HG03103 (cell line): ENCODE data around the gene KCNQ4.

Experiments
- ATAC-seq: cut with Tn5 transposase; IDR thresholded peaks from one replicate; pipeline ENCODE4 v1.9.1; 2021; ENCODE audit warnings: low read depth; ENCODE audit not compliant: unreplicated experiment

Gene KCNQ4

DNA sequence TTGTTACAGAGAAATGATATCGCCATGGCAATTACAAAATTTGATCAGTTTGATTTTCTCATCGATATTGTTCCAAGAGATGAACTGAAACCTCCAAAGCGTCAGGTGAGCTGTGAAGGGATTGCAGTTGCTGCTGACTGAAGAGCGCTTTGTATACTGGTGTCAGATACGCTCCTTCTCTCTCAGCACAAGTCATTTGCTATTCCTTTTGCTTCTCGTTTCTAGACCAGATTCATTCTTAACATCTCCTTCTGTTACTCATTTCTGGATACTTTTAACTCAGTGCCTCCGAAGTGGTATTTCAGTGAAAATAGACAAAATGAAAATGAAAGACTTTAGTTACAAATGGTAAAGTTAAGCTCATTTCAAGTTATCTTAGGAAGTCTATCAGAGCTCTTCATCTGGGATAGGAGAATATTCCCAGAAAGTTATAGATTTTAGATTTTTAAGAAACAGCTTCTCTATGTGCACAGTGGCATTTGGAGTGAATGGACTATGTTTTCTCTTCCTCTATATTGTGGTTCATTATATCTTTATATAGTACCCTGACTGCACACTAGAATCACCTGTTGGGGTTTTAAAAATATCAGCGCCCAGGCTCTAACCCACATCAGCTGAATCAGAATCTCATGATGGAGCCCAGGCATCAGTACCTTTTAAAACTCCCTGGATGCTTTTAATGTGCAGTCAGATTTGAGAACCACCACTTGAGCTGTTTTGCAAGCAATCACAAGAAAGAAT is 30.3 kb upstream of the KCNQ4 start:
- no peak for ATAC-seq

DNA sequence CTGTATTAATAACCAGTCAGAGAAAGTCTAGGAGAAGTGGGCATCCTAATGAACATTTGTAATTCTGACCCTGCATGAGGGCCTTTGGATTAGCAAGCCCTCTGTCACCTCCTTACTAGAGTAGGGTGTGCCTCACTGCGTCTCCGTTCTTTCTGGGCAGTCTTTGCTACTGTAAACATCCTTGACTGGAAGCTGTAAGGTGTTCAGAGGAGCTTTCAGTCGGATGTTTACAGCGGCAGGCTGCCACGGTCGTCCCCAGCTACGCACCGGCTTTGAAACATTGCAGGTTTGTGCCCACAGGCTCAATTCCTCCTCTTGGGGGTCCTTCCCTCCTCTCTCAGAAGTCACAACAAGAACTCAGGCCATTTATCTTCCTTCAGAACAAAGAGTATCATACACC is 29.4 kb upstream of the KCNQ4 start:
- no peak for ATAC-seq

DNA sequence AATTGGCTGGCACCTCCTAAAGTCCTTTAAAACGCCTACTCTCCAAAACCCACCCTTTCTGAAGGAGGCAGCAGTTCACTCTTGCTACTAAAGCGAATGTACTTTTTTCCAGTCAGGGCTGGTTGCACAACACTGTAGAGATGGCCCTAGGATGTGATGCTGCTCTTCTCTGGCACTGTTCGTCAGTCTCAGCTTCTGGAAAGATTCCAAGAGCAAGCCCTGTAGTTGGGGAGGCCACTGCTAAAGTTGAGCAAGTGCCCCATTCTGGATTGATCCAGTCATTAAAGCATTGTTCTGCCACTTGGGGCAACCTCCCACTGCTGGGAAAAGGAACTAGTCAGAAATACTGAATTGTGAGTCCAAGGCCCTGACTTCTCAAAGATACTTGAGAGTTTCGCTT is 28.5 kb upstream of the KCNQ4 start:
- ATAC-seq = no peak

DNA sequence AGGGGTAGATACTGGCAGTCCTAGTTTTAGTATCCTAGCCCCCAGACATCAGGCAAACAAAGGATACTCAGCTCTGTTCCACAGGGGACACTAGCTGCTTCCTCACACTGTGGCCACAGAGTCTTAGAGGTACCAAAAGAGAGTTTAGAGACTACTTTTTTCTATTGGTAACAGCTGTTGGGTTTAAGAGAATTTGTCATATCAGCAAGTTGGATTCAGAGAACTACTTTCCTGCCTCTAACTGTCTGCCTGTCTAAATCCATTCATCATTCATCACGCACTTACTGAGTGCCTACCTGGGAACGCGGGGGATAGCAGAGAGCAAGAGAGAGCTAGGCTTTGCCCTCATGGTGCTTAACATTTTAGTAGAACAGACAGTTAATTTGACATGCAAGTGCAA is 27.1 kb upstream of the KCNQ4 start:
- no peak for ATAC-seq

DNA sequence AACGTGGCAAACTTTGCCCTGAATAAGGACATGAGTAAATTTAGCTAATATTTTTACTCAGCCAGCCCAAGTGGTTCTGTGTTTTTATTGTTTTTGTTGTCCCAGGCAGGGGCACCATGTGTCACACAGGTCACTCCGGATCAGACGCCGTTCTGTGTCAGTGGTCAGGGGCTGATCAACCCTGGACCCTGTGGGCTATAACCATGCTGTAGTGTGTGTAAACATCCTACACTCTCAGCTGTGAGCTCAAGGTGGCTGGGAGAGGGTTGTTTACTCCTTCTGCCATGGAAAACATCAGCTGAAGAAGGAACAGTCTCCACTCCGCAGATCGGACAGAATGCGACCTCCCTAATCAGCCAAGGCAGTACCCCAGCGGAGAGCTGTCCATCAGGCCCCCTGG is 26.5 kb upstream of the KCNQ4 start:
- ATAC-seq = no peak

DNA sequence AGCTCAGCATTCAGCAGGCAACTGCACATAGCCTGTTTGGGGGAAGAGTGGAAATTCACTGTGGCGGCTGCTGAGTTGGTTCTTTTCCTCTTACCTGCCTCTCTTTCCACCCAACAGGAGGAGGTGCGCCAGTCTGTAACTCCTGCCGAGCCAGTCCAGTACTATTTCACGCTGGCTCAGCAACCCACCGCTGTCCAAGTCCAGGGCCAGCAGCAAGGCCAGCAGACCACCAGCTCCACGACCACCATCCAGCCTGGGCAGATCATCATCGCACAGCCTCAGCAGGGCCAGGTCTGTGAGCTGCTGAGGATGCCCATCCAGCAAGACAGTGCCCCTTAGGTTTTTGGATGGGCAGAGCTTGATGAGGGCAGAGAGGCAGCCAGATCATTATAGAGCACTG is 25.6 kb upstream of the KCNQ4 start:
- ATAC-seq = no peak

DNA sequence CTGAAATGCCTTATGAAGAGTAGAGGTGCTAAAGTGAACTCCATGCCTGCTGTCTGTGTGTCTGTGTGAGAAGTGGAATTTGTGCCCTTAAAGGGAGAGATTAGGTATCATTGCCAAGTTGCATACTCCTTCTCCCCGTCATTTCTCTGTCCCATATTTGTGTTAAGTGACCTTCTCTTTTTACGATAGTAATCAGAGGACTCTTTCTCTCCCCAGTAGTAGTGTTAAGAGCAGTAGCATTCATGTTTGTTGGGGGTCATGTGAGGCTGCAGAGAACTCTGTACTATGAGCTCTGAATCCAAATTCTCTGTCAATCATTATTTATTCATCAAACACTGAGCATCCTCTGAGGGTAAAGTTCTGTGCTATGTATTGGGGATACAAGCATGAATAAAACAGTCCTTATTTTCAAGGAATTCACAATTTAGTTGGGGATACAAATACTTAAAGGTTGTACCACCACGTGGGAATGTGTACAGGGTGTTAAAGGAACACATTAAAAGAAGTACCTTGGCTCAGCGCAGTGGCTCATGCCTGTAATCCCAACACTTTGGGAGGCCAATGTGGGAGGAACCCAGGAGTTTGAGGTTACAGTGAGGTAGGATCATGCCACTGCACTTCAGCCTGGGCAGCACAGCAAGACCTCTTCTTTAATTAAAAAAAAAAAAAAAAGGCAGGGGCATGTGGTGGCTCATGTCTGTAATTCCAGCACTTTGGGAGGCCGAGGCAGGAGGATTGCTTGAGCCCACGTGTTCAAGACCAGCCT is 24.8 kb upstream of the KCNQ4 start:
- no peak for ATAC-seq

DNA sequence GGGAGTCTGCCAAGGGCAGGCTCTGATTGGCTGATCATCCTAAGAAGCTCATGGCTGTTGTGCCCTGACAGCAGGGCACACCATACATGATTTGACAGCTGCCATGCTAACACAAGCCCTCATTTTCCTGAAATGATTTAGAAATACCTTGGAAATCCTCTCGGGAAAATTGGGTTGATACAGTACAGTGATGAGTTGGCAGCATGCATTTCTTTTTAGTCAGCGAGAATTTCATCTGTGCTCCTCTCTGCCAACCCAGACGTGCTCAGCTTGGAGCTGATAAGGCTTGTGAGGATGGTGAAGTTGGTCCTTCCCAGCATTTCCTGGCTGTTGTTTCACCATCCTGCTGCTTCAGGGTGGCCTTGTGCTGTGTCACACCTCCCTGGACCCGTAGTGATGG is 22.6 kb upstream of the KCNQ4 start:
- ATAC-seq = no peak

DNA sequence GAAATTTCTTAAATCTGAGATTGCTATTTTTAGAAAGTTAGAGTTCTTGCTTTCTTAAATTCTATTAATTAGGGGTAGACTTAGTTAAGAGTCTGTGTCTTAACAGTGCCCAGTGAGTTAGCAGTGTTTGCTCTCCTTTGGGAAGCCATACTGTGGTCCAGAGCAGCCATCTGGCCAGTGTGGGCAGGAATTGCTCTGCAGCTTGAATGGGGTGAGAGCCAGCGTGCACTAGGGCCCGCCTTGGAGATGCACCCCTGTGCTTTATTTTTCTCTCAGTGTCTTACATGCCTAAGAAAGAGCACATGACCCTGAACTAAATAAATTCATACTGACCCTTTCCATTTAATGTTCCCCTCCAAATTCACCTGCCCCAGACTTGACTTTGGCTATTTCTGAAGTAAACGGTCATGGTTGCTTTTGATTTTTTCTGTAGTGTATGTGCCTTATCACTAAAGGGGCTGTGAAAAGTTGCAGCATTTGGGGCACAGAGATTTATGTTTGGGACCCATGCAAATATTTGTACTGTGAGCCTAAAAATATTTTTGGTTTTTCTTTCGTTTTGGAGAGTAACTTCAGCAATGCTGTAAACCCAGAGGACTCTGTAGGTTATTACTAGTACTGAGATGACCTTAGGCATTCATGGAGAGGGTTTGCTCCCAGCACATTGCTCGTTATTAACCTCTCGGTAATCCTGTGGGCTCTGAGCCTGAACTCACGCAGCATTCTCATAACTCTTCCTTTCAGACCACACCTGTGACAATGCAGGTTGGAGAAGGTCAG is 21.3 kb upstream of the KCNQ4 start:
- ATAC-seq = no peak

DNA sequence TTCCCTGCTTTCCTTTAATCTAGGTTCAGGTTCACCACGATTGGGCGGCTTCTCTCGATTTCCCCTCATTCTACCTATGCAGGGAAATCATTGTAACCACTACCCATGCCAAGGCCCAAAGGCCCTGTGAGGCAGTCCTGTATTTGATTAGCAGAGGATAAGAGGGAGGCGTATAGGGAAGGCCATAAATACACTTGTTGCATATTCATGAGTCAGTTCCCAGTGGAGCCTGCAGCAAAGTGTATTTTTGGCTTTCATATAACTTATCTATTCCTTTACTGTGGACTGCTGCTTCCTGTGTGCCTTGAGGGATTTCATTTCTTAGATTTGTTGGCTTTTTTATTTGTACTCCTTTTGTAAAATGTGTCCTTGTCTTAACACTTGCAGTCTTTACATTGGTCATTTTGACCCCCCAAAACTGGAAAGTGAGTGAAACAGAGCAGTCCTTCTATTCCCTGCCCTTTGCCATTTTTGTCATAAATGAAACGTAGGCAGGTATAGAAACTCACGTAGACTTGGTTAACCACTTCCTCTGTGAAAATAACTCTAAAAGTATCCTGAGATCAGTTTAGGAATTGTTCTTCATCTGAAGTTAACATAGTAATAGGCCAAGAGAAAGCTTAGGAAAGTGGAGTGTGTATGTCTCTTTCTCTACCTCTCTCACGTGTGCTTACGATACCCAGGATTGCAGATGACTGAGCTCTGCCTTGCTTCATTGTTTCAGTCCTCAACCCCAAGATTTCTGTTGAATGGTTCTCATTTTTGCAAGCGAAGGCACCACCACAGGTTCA is 19.6 kb upstream of the KCNQ4 start:
- ATAC-seq = no peak

DNA sequence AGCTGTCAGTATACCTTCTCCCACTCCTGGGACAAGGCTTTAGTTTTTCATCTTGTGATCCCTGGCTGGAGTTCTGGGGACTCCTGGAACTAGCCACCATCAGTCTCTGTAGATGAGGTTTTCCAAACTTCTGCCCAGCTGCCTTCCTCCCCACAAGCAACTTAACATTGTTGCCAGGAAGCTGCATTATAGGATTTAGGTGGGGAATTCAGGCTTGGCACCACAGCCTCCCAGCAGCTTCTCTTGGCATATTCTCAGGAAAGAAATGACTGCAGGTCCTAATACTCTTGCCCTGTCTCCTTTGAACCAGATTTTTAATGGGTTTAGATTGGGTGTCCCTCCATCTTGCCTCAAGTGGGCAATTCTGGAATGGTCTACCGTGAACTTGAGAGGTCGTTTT is 18.6 kb upstream of the KCNQ4 start:
- ATAC-seq = no peak

DNA sequence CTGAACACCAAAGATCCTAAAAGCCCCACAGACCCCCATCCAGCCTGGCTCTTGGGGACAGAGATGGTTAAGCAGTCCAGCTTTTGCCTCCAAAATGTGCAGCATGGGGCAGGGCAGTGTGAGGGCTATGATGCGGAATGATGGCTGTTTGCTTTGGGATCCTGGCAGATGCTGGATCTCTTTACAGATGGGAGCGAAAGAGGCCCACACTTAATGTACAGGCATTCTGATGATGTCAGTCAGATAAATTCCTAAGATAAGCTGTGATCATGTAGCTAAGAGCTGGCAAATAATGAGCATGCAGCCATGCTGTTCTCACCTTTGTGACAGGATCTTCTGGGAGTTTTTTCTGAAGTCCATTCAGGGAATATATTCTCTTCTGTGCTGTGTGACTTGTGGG is 17.6 kb upstream of the KCNQ4 start:
- no peak for ATAC-seq

DNA sequence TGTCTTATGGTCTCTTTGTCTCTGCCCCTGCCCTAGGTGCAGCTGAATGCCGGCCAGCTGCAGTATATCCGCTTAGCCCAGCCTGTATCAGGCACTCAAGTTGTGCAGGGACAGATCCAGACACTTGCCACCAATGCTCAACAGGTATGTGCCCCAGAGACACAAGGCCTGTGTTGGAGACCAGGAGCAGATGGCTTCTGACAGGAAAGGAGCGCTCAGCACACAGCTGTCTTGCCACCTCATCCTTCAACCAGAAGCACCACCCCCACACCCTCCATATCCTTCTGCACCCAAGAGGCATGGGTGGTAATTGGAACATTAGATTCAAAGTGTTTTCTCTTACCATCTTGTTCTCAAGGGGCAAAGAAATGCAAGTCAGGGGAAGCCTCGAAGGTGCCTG is 17.0 kb upstream of the KCNQ4 start:
- ATAC-seq = no peak

DNA sequence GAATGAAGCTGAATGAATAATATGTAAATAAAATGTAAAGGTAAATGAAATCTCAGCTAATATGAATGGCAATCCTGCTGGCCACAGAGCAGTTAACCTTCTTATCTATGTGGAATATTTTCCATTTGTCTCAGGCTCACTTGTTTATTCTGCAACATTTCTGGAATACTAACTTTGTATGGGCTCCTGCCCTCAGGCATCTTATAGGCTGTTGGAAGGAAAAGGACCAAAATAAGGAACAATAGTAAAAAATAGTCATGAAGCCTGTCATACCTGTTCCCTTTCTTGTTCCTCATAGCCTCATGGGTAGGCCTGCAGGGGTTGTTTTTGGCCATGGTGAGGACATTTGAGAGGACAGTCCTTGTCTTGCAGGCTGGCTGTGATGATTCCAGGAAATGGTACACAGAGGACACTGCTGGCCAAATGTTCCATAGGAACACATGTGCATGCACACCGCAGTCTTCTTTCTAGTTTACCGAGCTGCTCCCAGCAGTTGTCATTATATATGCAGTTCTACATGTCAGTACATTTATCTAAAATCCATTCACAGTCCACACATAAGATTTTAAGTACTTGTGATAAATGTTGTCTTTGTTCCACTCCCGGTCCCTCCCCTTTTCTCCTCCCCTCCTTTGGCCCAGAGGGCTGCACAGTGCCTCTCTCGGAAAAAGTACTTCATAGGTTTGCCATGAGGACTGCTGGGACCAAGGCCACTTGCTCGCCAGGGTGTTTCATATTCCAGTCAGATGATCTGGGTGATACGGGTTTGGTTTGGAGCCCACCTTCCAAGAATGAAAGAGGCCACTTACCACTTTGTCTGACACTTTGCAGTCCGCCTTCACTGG is 15.2 kb upstream of the KCNQ4 start:
- no peak for ATAC-seq

DNA sequence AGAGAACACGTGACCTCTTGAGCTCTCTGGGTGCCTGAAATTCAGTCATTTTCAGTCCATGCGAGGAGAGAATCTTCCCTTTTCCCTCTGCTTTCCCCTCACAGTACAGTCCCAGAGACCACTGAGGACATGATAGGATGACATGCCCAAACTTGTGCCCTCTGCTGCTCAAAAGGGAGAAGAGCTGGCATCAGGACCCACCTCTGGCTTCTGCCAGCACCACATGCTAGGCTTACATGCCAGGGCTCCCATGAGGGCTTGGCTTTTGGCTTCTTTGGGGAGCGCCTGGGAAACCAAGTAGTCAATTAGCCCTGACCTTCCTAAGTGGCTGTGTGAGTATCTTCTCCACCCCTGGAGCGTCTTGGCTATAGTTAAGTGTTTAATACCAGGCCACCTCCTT is 13.8 kb upstream of the KCNQ4 start:
- no peak for ATAC-seq

DNA sequence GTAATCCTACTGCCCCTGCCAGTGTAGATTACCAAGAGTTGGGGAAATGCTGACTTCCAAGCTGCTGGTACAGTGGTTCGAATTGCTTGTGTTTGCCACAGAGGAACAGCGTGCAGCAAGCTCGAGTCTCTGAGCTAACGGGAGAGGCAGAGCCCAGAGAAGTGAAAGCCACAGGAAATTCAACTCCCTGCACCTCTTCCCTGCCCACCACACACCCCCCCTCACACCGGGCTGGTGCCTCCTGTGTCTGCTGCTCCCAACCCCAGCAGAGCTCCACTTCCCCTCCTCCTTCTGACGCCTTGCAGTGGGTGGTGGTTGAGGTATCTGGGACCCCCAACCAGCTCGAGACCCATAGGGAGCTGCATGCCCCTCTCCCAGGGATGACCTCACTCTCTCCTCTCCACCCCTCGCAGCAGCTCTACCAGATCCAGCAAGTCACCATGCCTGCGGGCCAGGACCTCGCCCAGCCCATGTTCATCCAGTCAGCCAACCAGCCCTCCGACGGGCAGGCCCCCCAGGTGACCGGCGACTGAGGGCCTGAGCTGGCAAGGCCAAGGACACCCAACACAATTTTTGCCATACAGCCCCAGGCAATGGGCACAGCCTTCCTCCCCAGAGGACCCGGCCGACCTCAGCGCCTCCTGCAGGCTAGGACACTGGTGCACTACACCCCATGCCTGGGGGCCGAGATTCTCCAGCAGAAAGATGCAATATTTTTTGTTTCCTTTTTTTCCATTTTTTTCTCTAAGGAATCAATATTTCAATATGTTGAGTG is 13.1 kb upstream of the KCNQ4 start:
- ATAC-seq = no peak

DNA sequence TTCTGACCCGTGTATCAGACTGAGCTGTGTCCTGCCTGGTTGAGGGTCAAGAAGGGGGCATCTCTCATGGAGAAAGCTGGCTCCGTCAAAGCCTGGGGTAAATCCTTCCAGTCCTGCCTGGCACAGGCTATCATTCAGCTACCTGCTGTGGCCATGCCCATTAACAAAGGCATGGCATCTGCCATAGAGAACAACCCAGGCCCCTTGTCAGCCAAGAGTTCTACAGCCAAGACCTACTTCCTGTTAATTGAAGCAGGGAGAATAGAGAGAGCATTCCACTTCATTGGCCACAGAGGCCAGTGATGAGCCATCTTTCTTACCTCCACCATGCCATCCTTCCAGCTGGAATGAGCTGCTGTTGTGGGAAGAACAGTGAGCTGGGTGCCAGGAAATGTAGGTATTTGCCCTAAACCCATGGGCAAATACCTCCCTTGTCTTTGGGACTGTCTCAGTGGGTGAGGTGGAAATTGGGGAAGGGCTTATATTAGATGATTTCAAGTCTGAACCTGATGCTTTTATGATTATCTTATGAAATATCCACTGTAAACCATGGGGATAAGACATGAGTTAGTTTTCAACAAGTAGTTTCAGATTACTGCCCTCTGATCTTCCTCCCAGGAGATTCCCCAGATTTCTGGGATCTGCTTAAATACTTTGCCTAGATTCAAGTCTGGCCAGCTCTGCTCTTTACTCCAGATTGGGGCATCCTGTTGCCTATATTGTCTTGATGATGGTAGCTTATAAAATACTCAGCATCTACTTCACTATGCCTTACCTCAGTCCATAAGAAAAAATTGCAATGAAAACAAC is 11.2 kb upstream of the KCNQ4 start:
- no peak for ATAC-seq

DNA sequence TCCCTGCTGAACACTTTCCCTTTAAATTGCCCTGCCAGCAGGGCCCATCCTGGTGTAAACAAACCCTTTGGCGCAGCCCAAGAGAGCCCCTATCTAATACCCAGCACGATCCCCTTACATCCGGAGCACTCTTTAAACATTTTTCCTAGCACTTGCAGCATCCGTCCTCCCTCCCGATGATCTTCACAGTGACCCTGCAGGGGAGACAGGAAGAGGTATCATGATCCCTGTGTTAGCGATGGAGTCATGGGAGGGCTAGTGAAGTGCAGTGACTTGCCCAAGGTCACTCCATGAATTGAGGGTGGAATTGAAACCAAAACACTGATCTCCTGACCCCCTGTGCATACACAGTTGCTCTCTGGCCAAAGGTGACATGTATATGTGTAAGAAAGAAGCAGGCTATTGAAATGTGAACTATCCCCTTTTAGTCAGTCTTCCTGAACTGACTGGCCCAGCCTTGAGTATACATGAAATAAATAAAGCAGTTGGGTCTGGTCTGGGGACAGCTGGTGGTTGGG is 9.8 kb upstream of the KCNQ4 start:
- no peak for ATAC-seq
